Effector memory CD4-positive, alpha-beta T cell (primary cell): Measurements from ENCODE around the gene TP53BP2.
A peak's percentile ranks its signal among the peaks of the same experiment; 100 is the strongest.
"Not testable (repeated sequence)": the region's sequence is repeated elsewhere in the genome, so short reads cannot be mapped to it uniquely, and the experiment has no call there.

Source experiments
- DNase-seq, 3 donors: peaks; one replicate each; pipeline ENCODE4 v3.0.0-alpha.2; 2020
- H3K27ac ChIP-seq: 2 replicates; pipeline ENCODE4 v1.7.0; 2013; ENCODE audit warnings: mild to moderate bottlenecking, low read length, moderate library complexity; ENCODE audit not compliant: insufficient read depth, poor library complexity, severe bottlenecking
- H3K27me3 ChIP-seq: replicated peaks from 2 replicates; pipeline ENCODE4 v1.7.0; 2013; ENCODE audit warnings: mild to moderate bottlenecking, low read length; ENCODE audit not compliant: insufficient read depth, control insufficient read depth, poor library complexity, severe bottlenecking
- H3K36me3 ChIP-seq: 2 replicates; pipeline ENCODE4 v1.7.0; 2013; ENCODE audit warnings: mild to moderate bottlenecking, low read length, moderate library complexity; ENCODE audit not compliant: control insufficient read depth, insufficient read depth
- H3K4me1 ChIP-seq: 2 replicates; pipeline ENCODE4 v1.7.0; 2013; ENCODE audit warnings: low read length, mild to moderate bottlenecking; ENCODE audit not compliant: control insufficient read depth, insufficient read depth, poor library complexity, severe bottlenecking
- H3K4me3 ChIP-seq: 2 replicates; pipeline ENCODE4 v1.7.0; 2013; ENCODE audit warnings: low read length, low read depth, mild to moderate bottlenecking; ENCODE audit not compliant: insufficient read depth, poor library complexity, severe bottlenecking
- H3K9me3 ChIP-seq: 2 replicates; pipeline ENCODE4 v1.7.0; 2013; ENCODE audit warnings: mild to moderate bottlenecking, low read length, moderate library complexity; ENCODE audit not compliant: control insufficient read depth

The TP53BP2 gene

GRCh38 chr1:223737342-223737741 is 108.4 kb downstream of the TP53BP2 start:
- no peak for DNase-seq
- H3K4me1 ChIP-seq = no peaks in the 10 kb centered on the region
- H3K36me3 ChIP-seq = peaks cover 32% of the 10 kb centered on the region
- H3K4me3 ChIP-seq = no peak overlapping the region
- H3K27ac ChIP-seq = no peak overlapping the region
- H3K9me3 ChIP-seq = no peaks in the 10 kb centered on the region
- H3K27me3 ChIP-seq = no peaks in the 10 kb centered on the region

- not testable (repeated sequence) for H3K27me3 ChIP-seq, H3K27ac ChIP-seq, H3K9me3 ChIP-seq, DNase-seq, H3K4me1 ChIP-seq, H3K4me3 ChIP-seq
- H3K36me3 ChIP-seq = peaks cover 32% of the 10 kb centered on the region
Measured at GRCh38 chr1:223736638-223737037, 109.1 kb downstream of the TP53BP2 start.

- Histone ChIP-seq H3K27ac (no peak overlapping the region), H3K4me1 (no peaks in the 10 kb centered on the region), H3K36me3 (peaks cover 28% of the 10 kb centered on the region)
Measured at GRCh38 chr1:223733898-223734852, 111.6 kb downstream of the TP53BP2 start.

GRCh38 chr1:223732993-223733798 is 112.6 kb downstream of the TP53BP2 start:
- Histone ChIP-seq H3K36me3 (peaks cover 19% of the 10 kb centered on the region), H3K4me1 (no peaks in the 10 kb centered on the region), H3K4me3 (no peak overlapping the region), H3K9me3 (no peaks in the 10 kb centered on the region), H3K27me3 (no peaks in the 10 kb centered on the region), H3K27ac (peak overlapping the region; percentile 23)
- DNase-seq = no peak

More at GRCh38 chr1:223733898-223734852, 111.6 kb downstream of the TP53BP2 start:
- no peak for DNase-seq
- Histone ChIP-seq H3K4me3 (no peak overlapping the region), H3K9me3 (no peaks in the 10 kb centered on the region), H3K27me3 (no peaks in the 10 kb centered on the region)

GRCh38 chr1:223731133-223731770 is 114.5 kb downstream of the TP53BP2 start:
- H3K4me1 ChIP-seq = peaks cover 12% of the 10 kb centered on the region
- peaks cover 15% of the 10 kb centered on the region for H3K36me3 ChIP-seq
- H3K4me3 ChIP-seq = no peak overlapping the region
- H3K9me3 ChIP-seq = no peaks in the 10 kb centered on the region
- no peak for DNase-seq
- no peaks in the 10 kb centered on the region for H3K27me3 ChIP-seq
- H3K27ac ChIP-seq = peak overlapping the region; percentile 7

GRCh38 chr1:223730479-223731132 is 115.1 kb downstream of the TP53BP2 start:
- Histone ChIP-seq H3K9me3 (no peaks in the 10 kb centered on the region), H3K27ac (no peak overlapping the region), H3K4me1 (peaks cover 18% of the 10 kb centered on the region), H3K36me3 (peaks cover 12% of the 10 kb centered on the region), H3K27me3 (no peaks in the 10 kb centered on the region), H3K4me3 (no peak overlapping the region)
- DNase-seq = no peak

GRCh38 chr1:223729906-223730305 is 115.8 kb downstream of the TP53BP2 start:
- DNase-seq = no peak
- H3K4me3 ChIP-seq = no peak overlapping the region
- H3K36me3 ChIP-seq = peaks cover 12% of the 10 kb centered on the region
- H3K4me1 ChIP-seq = peaks cover 18% of the 10 kb centered on the region
- H3K27me3 ChIP-seq = no peaks in the 10 kb centered on the region
- H3K27ac ChIP-seq = no peak overlapping the region
- no peaks in the 10 kb centered on the region for H3K9me3 ChIP-seq
